KMS-11 (cell line): Measurements from ENCODE around the gene NUP214.

Experiments
- H2AFZ ChIP-seq: fragments of 200-600 bp; sonication (generic); 2 replicates; pipeline ENCODE4 v1.6.1; 2016; ENCODE audit warnings: antibody characterized with exemption, mixed run types, low read depth
- H3K27ac ChIP-seq: fragments of 200-600 bp; sonication (generic); 2 replicates; pipeline ENCODE4 v1.6.1; 2016; ENCODE audit warnings: mild to moderate bottlenecking, mixed run types
- H3K27me3 ChIP-seq: fragments of 200-600 bp; sonication (generic); 2 replicates; pipeline ENCODE4 v1.6.1; 2017; ENCODE audit warnings: mild to moderate bottlenecking, low read depth, mixed run types, moderate library complexity; ENCODE audit not compliant: insufficient read depth
- H3K36me3 ChIP-seq: fragments of 200-600 bp; sonication (generic); 2 replicates; pipeline ENCODE4 v1.6.1; 2017; ENCODE audit warnings: mild to moderate bottlenecking, mixed run types; ENCODE audit not compliant: insufficient read depth
- H3K4me1 ChIP-seq: fragments of 200-600 bp; sonication (generic); 2 replicates; pipeline ENCODE4 v1.6.1; 2016; ENCODE audit warnings: mild to moderate bottlenecking, low read depth, mixed run types; ENCODE audit not compliant: poor library complexity, severe bottlenecking
- H3K4me2 ChIP-seq: fragments of 200-600 bp; sonication (generic); 2 replicates; pipeline ENCODE4 v1.7.0; 2016; ENCODE audit warnings: mild to moderate bottlenecking, mixed run types
- H3K4me3 ChIP-seq: fragments of 200-600 bp; sonication (generic); IDR thresholded peaks from 2 replicates; pipeline ENCODE4 v1.6.1; 2017; ENCODE audit warnings: low read depth, low read length, mixed read lengths; ENCODE audit not compliant: insufficient read depth
- H3K79me2 ChIP-seq: fragments of 200-600 bp; sonication (generic); 2 replicates; pipeline ENCODE4 v1.6.1; 2016; ENCODE audit warnings: low read depth, mixed run types; ENCODE audit not compliant: insufficient read depth
- H3K9ac ChIP-seq: fragments of 200-600 bp; sonication (generic); 2 replicates; pipeline ENCODE4 v1.6.1; 2016; ENCODE audit warnings: mild to moderate bottlenecking, mixed run types
- H4K20me1 ChIP-seq: fragments of 200-600 bp; sonication (generic); 2 replicates; pipeline ENCODE4 v1.6.1; 2016; ENCODE audit warnings: mild to moderate bottlenecking, mixed run types; ENCODE audit not compliant: insufficient read depth
- TF ChIP-seq, protein P1 (sequence below): fragments of 200-600 bp; sonication (generic); conservative IDR thresholded peaks from 2 replicates; pipeline ENCODE4 v1.6.1; 2017; ENCODE audit warnings: low read depth, mild to moderate bottlenecking, antibody characterized with exemption, low read length, moderate library complexity, mixed read lengths

The NUP214 gene

DNA sequence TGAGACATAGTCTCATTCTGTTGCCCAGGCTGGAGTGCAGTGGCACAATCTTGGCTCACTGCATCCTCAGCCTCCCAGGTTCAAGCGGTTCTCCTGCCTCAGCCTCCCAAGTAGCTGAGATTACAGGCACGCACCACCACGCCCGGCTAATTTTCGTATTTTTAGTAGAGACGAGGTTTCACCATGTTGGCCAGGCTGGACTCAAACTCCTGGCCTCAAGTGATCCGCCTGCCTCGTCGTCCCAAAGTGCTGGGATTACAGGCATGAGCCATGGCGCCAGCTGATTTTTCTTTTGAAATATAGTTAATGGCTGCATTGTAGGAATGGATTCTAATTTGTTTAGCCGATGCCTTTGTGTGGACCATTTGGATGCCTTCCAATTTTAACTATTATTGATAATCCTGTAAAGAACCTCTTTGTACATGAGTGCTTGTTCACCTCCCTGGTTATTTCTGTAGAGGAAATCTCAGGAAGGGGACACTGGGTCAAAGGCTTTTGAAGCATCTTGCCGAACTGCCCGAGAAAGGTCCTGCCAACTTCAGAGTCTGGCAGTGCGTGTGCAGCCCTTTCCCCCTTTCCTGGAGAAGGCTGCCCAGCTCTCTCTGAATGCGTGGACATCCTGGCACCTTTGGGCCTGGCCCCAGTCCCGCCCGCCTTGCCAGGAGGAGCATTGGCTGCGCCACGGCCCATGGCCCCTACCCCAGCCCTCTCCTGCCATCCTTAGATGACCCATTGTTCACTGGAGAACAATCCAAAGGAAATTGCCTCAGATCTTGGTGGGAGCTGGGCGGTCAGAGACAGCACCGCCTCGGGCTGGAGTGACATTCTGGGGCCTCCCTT, 8.9 kb upstream of the NUP214 start:
- Histone ChIP-seq H3K79me2 (no peaks in the 10 kb centered on the region), H3K36me3 (no peaks in the 10 kb centered on the region), H3K27me3 (peaks cover 30% of the 10 kb centered on the region; the same call in 1 of the 2 replicates), H3K4me2 (no peak overlapping the region), H3K9ac (no peak overlapping the region), H3K4me1 (no peaks in the 10 kb centered on the region), H3K27ac (no peak overlapping the region), H4K20me1 (no peaks in the 10 kb centered on the region), H3K4me3 (no peak overlapping the region), H2AFZ (no peak overlapping the region)
- TF ChIP-seq, protein P1, sequence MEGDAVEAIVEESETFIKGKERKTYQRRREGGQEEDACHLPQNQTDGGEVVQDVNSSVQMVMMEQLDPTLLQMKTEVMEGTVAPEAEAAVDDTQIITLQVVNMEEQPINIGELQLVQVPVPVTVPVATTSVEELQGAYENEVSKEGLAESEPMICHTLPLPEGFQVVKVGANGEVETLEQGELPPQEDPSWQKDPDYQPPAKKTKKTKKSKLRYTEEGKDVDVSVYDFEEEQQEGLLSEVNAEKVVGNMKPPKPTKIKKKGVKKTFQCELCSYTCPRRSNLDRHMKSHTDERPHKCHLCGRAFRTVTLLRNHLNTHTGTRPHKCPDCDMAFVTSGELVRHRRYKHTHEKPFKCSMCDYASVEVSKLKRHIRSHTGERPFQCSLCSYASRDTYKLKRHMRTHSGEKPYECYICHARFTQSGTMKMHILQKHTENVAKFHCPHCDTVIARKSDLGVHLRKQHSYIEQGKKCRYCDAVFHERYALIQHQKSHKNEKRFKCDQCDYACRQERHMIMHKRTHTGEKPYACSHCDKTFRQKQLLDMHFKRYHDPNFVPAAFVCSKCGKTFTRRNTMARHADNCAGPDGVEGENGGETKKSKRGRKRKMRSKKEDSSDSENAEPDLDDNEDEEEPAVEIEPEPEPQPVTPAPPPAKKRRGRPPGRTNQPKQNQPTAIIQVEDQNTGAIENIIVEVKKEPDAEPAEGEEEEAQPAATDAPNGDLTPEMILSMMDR = no peak

DNA sequence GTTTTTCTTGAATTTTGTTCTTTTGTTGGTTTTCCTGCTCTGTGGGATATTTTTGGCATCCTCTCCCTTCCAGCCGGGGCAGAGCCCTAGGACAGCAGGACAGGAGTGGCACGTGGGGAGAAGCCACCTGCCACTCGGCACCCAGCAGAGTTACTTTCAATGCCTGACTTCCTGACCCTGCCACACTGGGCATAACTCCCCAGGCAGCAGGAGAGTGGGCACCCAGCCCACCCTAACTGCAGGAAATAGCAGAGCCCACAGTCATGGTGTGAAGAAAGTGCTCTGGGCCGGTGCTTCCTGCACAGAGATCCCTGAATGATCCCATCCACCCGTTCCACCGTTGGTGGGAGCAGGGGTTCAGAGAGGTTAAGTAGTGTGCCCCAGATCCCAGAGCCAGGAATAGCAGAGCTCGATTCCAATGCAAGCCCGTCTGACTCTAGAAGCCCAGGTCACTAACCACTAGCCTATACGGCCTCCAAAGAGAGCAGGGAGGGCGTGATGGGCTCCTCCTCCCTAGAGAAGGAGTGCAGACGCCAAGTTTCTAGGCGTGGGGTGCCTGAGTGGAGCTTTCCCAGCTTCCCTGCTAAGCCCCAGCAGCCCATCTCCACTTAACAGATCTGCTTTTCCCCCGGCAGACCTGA, 8.1 kb upstream of the NUP214 start:
- Histone ChIP-seq H2AFZ (no peak overlapping the region), H3K27me3 (peaks cover 30% of the 10 kb centered on the region; the same call in 1 of the 2 replicates), H3K79me2 (no peaks in the 10 kb centered on the region), H3K9ac (no peak overlapping the region), H3K4me2 (no peak overlapping the region), H3K4me1 (no peaks in the 10 kb centered on the region), H3K4me3 (no peak overlapping the region), H4K20me1 (no peaks in the 10 kb centered on the region), H3K36me3 (no peaks in the 10 kb centered on the region), H3K27ac (no peak overlapping the region)
- TF ChIP-seq, protein P1 = no peak

DNA sequence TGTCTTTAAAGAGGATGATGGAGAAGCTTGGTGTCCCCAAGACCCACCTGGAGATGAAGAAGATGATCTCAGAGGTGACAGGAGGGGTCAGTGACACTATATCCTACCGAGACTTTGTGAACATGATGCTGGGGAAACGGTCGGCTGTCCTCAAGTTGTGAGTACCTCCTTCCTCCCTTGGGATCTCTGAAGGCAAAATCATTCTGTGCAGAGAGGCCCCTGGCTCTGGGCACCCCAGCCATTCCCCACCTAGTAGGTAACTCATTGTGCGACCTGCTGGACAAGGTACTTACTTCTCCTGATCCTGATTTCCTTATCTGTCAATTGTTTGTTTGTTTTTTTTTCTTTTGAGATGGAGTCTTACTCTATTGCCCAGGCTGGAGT, 7.6 kb upstream of the NUP214 start:
- Histone ChIP-seq H3K4me1 (no peaks in the 10 kb centered on the region), H3K4me3 (no peak overlapping the region), H3K79me2 (no peaks in the 10 kb centered on the region), H3K27ac (no peak overlapping the region), H2AFZ (no peak overlapping the region), H3K36me3 (no peaks in the 10 kb centered on the region), H3K9ac (no peak overlapping the region), H4K20me1 (no peaks in the 10 kb centered on the region), H3K4me2 (no peak overlapping the region), H3K27me3 (peaks cover 30% of the 10 kb centered on the region; the same call in 1 of the 2 replicates)
- TF ChIP-seq, protein P1 = no peak

DNA sequence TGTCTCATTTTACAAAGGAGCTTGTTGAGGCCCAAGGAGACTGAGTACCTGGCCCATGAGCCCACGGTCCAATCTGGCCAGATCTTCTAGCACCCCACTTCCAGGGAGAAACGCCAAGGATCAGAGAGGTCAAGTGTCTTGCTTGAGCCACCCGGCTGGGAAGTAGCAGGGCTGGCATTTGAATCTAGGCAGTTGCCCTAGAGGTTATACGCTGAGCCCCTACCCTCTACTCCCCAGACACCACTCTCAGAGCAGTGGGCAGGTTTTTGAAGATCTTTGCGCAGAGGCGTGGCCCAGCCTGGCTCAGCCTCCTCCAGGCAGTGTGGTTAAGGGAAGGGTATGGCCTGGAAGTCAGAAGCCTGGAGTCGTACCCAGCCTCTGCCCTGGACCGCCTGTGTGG, 5.8 kb upstream of the NUP214 start:
- H3K4me1 ChIP-seq = peaks cover 2% of the 10 kb centered on the region
- no peak overlapping the region for H3K4me3 ChIP-seq
- H3K9ac ChIP-seq = no peak overlapping the region
- H3K79me2 ChIP-seq = no peaks in the 10 kb centered on the region
- no peaks in the 10 kb centered on the region for H4K20me1 ChIP-seq
- H3K36me3 ChIP-seq = no peaks in the 10 kb centered on the region
- no peak overlapping the region for H3K4me2 ChIP-seq
- H2AFZ ChIP-seq = no peak overlapping the region
- peaks cover 27% of the 10 kb centered on the region; the same call in 1 of the 2 replicates for H3K27me3 ChIP-seq
- H3K27ac ChIP-seq = no peak overlapping the region
- TF ChIP-seq, protein P1 = no peak
